ENCODE data around the gene SLC22A12.

SLC22A12 gene

DNA sequence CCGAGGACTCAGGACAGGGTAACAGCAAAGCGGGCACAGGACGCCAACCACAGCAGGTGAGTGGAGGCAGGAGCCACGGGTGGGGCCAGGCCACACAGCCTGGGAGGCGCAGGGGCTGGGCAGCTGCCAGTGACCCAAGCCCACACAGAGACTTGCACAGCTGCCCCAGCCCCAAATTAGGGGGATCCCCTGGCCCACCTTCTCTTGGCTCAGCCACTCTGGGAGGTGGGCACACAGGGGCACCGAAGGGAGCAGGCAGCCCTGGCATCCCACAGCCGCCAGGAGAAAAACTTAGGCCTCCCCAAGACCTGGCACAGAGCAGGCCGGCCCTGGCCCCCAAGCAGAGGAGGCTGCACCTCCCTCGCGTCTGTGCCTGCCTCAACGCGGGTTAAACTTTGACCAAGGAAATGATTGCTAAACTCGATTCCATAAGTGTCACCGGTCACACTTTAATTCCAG, at the start of gene SLC22A12:
TSS of gene SLC22A12 (plus strand) at position 458 of the 459 bp plus-strand sequence. CDS start 337 bp downstream, outside the sequence.
- no peak for DNase-seq
- TF ChIP-seq GATA1 (IDR thresholded peaks at IDR 0.05; ENCODE audit: low read depth, low read length) (no peak), POLR2A (IDR thresholded peaks at IDR 0.05; ENCODE audit: low read length) (no peak)

DNA sequence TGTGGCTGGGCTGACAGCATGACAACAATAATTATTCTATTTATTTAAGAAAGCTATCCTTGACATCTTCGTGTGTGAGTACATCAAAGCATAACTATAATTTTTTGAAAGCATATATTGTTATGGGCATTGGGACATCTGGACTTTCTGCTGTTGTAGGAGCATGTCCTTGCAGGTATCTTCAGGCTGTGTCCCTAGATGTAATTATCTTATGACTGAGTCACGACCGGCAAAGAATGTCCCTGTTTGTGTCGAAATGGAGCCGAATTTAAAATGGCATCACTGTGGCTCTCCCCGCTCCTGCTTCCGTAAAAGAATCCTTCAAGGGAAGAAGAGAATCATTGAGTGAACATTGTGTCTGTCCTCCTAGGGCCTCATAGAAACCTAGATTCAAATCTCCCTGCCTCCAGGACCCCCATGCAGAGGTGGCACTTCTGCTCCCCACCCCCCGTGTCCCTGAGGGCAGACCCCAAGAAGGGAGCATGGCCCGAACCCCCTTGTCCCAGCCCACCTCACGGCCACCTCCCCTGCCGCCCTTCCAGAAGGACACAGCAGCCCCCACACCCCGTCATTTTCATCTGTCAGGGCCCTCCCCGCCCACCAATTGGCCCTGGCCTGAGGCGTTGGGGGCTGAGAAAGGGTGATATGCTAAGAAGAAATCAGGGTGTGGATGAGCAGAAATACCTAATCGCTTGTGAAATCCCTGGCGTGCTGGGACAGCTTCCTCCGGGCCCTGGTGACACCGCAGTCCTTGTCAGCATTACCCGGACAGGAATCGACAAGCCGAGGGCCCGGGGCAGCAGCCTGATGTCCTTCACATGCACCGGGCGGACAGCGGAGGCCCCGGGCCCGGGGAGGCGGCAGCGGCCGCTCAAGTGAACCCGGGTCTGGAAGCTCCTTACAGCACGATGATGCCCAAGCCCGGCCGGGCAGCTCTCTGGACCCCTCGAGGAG, 48.6 kb upstream of the SLC22A12 start:
- TF ChIP-seq GATA1 (IDR thresholded peaks at IDR 0.05; ENCODE audit: low read depth, low read length), result no peak
- no peak for TF ChIP-seq POLR2A (IDR thresholded peaks at IDR 0.05; ENCODE audit: low read length)
- DNase-seq, result no peak

DNA sequence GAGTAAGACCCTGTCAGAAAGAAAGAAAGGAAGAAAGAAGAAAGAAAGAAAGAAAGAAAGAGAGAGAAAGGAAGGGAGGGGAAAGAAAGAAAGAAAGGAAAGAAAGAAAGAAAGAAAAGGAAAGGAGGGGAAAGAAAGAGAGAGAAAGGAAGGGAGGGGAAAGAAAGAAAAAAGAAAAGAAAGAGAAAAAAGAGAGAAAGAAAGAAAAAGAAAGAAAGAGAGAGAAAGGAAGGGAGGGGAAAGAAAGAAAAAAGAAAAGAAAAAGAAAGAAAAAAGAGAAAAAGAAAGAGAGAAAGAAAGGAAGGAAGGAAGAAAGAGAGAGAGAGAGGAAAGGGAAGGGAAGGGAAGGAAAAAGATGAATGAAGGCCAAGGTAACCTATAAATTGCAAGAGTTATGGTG, 47.2 kb upstream of the SLC22A12 start:
- DNase-seq, result no peak
- no peak for TF ChIP-seq GATA1 (IDR thresholded peaks at IDR 0.05; ENCODE audit: low read depth, low read length)
- no peak for TF ChIP-seq POLR2A (IDR thresholded peaks at IDR 0.05; ENCODE audit: low read length)

- DNase-seq, result no peak
- TF ChIP-seq POLR2A (IDR thresholded peaks at IDR 0.05; ENCODE audit: low read length) (no peak), GATA1 (IDR thresholded peaks at IDR 0.05; ENCODE audit: low read depth, low read length) (no peak)
These were observed 46.3 kb upstream of the SLC22A12 start for GRCh38 chr11:64544616-64545296.

DNA sequence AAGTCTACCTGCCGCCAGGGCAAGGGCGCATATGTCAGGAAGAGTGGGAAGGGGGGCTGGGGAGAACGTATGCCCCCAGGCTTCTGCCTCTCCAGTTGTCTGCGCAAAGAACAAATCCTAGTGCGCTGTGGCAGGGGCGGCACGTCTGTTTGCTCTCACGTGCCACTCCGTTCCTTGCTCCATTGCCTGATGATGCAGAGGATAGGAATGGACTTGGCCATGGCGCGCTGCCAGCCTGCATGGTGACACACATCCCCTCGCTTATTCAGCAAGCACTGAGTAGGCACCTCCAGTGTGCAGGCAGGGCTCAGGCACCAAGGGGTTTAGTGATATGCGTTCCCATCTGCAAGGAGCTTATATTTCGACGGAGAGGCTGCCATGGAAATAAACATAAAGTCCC, 45.4 kb upstream of the SLC22A12 start:
- no peak for TF ChIP-seq POLR2A (IDR thresholded peaks at IDR 0.05; ENCODE audit: low read length)
- no peak for TF ChIP-seq GATA1 (IDR thresholded peaks at IDR 0.05; ENCODE audit: low read depth, low read length)
- DNase-seq, result no peak

GRCh38 chr11:64546176-64546575, 44.8 kb upstream of the SLC22A12 start:
- DNase-seq, result no peak
- TF ChIP-seq POLR2A (IDR thresholded peaks at IDR 0.05; ENCODE audit: low read length) (no peak), GATA1 (IDR thresholded peaks at IDR 0.05; ENCODE audit: low read depth, low read length) (no peak)

- TF ChIP-seq GATA1 (IDR thresholded peaks at IDR 0.05; ENCODE audit: low read depth, low read length), result no peak
- DNase-seq, result no peak
These were observed 44.4 kb upstream of the SLC22A12 start for GRCh38 chr11:64546600-64546999.

DNA sequence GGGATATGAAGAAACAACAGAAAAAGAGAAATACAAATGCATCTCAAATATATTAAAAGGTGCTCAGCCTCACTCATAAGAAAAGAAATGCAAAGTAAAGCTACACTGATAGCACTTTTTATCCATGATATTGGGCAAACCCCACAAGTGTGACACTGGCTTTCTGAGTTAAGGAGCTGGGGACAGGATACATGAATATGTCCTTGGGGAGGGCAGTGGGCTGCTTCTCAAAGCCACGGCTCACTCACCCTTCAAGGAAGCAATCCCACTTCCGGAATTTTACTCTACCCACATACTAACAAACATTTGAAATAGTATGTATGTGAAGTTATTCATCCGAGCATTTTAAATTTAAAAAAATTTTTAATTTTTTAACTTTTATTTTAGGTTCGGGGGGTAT, 41.1 kb upstream of the SLC22A12 start:
- no peak for DNase-seq
- TF ChIP-seq POLR2A (IDR thresholded peaks at IDR 0.05; ENCODE audit: low read length), result no peak
- no peak for TF ChIP-seq GATA1 (IDR thresholded peaks at IDR 0.05; ENCODE audit: low read depth, low read length)

DNA sequence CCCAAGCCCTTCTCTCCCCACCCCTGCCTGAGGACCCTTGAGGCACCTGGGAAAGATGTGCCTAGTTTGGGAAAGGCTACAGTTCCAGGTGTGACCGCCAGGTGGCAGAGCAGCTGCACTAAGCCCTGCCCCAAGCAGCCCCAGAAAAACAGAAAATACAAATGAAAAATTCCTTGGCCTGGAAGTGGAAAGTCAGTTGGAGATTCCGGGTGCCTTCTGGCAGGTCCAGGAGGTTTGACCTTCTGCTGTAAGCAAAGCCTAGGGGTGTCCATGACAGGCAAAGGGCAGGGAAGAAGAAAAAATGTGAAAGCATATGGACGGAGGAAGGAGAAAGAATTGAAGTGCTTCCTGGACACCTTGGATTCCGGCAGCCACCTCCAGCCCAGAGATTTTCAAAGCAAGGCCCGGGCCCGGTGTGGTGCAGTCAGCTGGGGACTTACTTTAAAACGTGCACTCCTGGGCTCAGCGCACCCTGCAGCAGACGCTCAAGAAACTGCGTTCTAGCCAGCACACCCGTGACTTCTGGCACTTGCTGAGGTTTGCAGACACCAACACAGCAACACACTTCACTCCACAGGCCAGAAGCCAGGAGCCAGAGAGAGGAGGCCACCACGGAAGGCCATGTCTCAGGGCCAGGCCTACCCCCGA, 37.3 kb upstream of the SLC22A12 start:
- TF ChIP-seq GATA1 (IDR thresholded peaks at IDR 0.05; ENCODE audit: low read depth, low read length) (no peak), POLR2A (IDR thresholded peaks at IDR 0.05; ENCODE audit: low read length) (no peak)
- DNase-seq, result peak; percentile 24 to 65

DNA sequence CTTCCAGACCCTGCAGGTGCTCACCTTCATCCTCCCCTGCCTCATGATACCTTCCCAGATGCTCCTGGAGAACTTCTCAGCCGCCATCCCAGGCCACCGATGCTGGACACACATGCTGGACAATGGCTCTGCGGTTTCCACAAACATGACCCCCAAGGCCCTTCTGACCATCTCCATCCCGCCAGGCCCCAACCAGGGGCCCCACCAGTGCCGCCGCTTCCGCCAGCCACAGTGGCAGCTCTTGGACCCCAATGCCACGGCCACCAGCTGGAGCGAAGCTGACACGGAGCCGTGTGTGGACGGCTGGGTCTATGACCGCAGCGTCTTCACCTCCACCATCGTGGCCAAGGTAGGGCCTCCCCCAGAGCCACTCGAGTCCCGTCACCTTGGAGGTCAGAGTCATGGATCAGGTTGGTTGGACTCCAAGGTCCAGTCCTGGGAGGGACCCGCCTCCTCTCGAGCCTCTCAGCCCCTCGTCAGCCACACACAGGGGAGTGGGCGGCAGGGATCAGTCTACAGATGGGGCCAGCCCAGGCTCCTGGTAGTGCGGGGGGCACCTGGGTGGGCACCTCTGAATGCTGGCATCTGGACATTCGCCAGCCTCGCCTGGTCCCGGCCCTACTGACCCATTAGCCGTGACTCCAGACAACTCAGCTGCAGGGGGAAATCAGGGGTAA, 34.8 kb upstream of the SLC22A12 start:
- TF ChIP-seq POLR2A (IDR thresholded peaks at IDR 0.05; ENCODE audit: low read length) (no peak), GATA1 (IDR thresholded peaks at IDR 0.05; ENCODE audit: low read depth, low read length) (no peak)
- DNase-seq, result no peak

DNA sequence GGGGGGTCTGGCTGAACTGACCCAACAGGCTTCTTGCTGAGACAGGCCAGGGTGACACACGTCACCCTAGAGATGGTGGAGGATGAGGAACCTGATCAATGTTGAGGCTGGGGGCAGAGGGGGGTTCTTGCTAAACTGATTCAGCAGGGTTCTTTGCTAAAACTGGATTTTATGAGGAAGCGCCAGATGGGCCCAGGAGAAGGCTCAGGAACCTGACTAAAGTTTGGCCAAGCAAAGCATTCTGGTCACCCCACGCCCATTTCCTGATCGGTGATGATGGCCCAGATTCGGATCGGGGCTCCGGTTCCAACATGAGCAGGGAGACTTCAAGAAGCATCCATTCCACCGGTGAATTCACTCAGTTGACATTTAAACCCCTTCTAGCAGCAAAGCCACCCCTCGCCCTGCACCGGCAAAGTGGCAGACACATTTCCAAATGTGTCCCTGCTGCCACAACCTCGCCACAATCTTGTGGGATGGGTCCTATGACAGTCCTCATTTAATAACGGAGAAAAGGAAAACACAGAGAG, 34.2 kb upstream of the SLC22A12 start:
- no peak for TF ChIP-seq GATA1 (IDR thresholded peaks at IDR 0.05; ENCODE audit: low read depth, low read length)
- TF ChIP-seq POLR2A (IDR thresholded peaks at IDR 0.05; ENCODE audit: low read length), result no peak
- no peak for DNase-seq

DNA sequence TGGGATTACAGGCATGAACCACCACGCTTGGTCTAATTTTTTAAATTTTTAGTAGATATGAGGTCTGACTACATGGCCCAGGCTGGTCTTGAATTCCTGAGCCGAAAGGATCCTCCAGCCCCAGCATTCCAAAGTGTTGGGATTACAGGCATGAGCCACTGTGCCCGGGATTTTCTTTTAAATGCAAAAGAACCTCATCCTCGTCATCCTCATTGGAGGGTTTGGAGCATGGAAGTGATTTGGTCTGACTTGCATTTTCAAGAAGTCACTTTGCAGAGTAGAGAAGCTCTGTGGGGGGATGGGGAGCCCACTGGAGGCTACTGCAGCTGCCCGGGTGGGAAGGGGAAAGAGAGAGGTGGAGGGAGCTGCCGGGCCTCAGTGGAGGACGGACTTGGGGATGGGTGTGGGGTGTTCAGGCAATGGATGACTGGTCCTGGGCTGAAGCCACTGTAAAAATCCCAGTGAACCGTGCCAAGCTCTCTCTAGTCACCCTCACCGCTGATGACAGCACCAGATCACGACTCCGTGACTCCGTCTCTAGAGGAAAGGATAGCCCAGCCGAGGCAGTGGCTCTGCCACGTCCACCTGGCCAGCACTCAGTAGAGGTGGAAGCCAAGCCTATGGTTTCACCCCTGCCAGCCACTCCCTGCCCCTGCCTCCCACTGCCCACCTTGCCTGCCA, 32.8 kb upstream of the SLC22A12 start:
- no peak for TF ChIP-seq GATA1 (IDR thresholded peaks at IDR 0.05; ENCODE audit: low read depth, low read length)
- no peak for TF ChIP-seq POLR2A (IDR thresholded peaks at IDR 0.05; ENCODE audit: low read length)
- no peak for DNase-seq

- no peak for DNase-seq
- TF ChIP-seq GATA1 (IDR thresholded peaks at IDR 0.05; ENCODE audit: low read depth, low read length) (no peak), POLR2A (IDR thresholded peaks at IDR 0.05; ENCODE audit: low read length) (no peak)
These were observed 32.2 kb upstream of the SLC22A12 start for GRCh38 chr11:64558869-64559268.

Data from erythroblast (primary cell).